Lower leg skin (tissue), 3 donors: ENCODE results near the gene SHROOM3.

Experiments
- POLR2A ChIP-seq, 2 donors: fragments of 450-650 bp; IDR thresholded peaks; one replicate each; pipeline ENCODE4 v1.6.1; 2016 to 2017; ENCODE audit warnings: antibody characterized with exemption in 2 of 2, mild to moderate bottlenecking in 1 of 2, moderate library complexity in 1 of 2
- TF ChIP-seq, protein P1 (sequence below), 3 donors: fragments of 450-650 bp; IDR thresholded peaks; one replicate each; pipeline ENCODE4 v1.5.1; 2016; ENCODE audit warnings: antibody characterized with exemption in 3 of 3, mild to moderate bottlenecking in 3 of 3, moderate library complexity in 2 of 3

GRCh38 chr4:76703123-76703490 lies 268.1 kb downstream of the SHROOM3 start:
- TF ChIP-seq, protein P1, sequence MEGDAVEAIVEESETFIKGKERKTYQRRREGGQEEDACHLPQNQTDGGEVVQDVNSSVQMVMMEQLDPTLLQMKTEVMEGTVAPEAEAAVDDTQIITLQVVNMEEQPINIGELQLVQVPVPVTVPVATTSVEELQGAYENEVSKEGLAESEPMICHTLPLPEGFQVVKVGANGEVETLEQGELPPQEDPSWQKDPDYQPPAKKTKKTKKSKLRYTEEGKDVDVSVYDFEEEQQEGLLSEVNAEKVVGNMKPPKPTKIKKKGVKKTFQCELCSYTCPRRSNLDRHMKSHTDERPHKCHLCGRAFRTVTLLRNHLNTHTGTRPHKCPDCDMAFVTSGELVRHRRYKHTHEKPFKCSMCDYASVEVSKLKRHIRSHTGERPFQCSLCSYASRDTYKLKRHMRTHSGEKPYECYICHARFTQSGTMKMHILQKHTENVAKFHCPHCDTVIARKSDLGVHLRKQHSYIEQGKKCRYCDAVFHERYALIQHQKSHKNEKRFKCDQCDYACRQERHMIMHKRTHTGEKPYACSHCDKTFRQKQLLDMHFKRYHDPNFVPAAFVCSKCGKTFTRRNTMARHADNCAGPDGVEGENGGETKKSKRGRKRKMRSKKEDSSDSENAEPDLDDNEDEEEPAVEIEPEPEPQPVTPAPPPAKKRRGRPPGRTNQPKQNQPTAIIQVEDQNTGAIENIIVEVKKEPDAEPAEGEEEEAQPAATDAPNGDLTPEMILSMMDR (IDR thresholded peaks at IDR 0.05) = no peak
- TF ChIP-seq POLR2A (IDR thresholded peaks at IDR 0.05) = no peak
